Activated T-cell treated with anti-CD3 and anti-CD28 coated beads for 1 hour (primary cell): ENCODE measurements around the gene NXN.
A peak's percentile ranks its signal among the peaks of the same experiment; 100 is the strongest.
"Not testable (repeated sequence)": the region's sequence is repeated elsewhere in the genome, so short reads cannot be mapped to it uniquely, and the experiment has no call there.

Experiments
- DNase-seq: peaks from one replicate; pipeline ENCODE4 v3.0.0-alpha.2; 2020; ENCODE audit warnings: low read depth

The NXN gene

GRCh38 chr17:800446-801242 is 178.9 kb downstream of the NXN start:
- no peak for DNase-seq

- no peak for DNase-seq
Measured at GRCh38 chr17:799261-799660, 180.3 kb downstream of the NXN start.

GRCh38 chr17:798246-798645 is 181.3 kb downstream of the NXN start:
- DNase-seq, result no peak

GRCh38 chr17:797236-797840 is 182.2 kb downstream of the NXN start:
- DNase-seq, result no peak

GRCh38 chr17:796609-797008 is 183.0 kb downstream of the NXN start:
- no peak for DNase-seq

GRCh38 chr17:795721-796120 is 183.9 kb downstream of the NXN start:
- no peak for DNase-seq

- no peak for DNase-seq
Measured at GRCh38 chr17:795276-795675, 184.3 kb downstream of the NXN start.

GRCh38 chr17:794876-795275 is 184.7 kb downstream of the NXN start:
- DNase-seq, result peak; percentile 19

- DNase-seq, result no peak
Measured at GRCh38 chr17:792277-792676, 187.3 kb downstream of the NXN start.

- DNase-seq, result no peak
Measured at GRCh38 chr17:791829-792228, 187.7 kb downstream of the NXN start.

GRCh38 chr17:790874-791247 is 188.7 kb downstream of the NXN start:
- DNase-seq, result not testable (repeated sequence)

- DNase-seq, result not testable (repeated sequence)
Measured at GRCh38 chr17:789931-790873, 189.4 kb downstream of the NXN start.

GRCh38 chr17:789160-789840 is 190.3 kb downstream of the NXN start:
- DNase-seq, result no peak

- DNase-seq, result no peak
Measured at GRCh38 chr17:788551-788950, 191.0 kb downstream of the NXN start.

GRCh38 chr17:787641-788221 is 191.8 kb downstream of the NXN start:
- DNase-seq, result no peak

- not testable (repeated sequence) for DNase-seq
Measured at GRCh38 chr17:785901-786300, 193.7 kb downstream of the NXN start.

- no peak for DNase-seq
Measured at GRCh38 chr17:784143-784542, 195.4 kb downstream of the NXN start.

GRCh38 chr17:781805-782731 is 197.5 kb downstream of the NXN start, which contains the start of the genes GLOD4 and MRM3:
GLOD4 (minus strand) TSS chr17:782280; CDS start chr17:782255, 25 bp downstream.
MRM3 (plus strand) TSS chr17:782353; CDS start chr17:782379, 26 bp downstream.
- peak; percentile 94 for DNase-seq

GRCh38 chr17:778096-778495 is 201.5 kb downstream of the NXN start:
- no peak for DNase-seq

- DNase-seq, result no peak
Measured at GRCh38 chr17:774313-774584, 205.3 kb downstream of the NXN start.
